ENCODE measurements around the gene KIAA0930.

DNA sequence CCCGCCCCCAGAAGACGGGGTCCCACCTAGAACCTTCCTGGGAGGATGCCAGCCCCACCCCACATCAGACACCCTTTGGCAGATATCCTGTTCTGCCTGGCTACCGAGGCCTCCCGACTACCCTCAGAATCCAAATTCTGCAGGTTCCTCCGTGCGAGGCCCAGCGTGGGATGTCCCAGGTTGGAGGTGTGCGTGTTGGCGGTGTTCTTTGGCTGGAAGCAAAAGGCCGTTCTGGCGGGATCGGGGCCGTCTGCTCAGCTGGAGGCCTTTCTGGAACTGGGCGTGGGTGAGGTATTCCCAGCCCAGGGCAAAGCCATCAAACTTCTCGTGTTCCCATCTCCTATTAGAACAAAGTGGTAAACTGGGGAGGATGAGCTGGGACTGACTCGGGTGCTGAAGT, 44.4 kb downstream of the KIAA0930 start:
- TF ChIP-seq, protein P1, sequence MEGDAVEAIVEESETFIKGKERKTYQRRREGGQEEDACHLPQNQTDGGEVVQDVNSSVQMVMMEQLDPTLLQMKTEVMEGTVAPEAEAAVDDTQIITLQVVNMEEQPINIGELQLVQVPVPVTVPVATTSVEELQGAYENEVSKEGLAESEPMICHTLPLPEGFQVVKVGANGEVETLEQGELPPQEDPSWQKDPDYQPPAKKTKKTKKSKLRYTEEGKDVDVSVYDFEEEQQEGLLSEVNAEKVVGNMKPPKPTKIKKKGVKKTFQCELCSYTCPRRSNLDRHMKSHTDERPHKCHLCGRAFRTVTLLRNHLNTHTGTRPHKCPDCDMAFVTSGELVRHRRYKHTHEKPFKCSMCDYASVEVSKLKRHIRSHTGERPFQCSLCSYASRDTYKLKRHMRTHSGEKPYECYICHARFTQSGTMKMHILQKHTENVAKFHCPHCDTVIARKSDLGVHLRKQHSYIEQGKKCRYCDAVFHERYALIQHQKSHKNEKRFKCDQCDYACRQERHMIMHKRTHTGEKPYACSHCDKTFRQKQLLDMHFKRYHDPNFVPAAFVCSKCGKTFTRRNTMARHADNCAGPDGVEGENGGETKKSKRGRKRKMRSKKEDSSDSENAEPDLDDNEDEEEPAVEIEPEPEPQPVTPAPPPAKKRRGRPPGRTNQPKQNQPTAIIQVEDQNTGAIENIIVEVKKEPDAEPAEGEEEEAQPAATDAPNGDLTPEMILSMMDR (IDR thresholded peaks at IDR 0.05), result no peak
- no peak for TF ChIP-seq POLR2A (IDR thresholded peaks at IDR 0.05)

Measured in breast epithelium (tissue), 3 donors.